ENCODE measurements around the gene INPP4A. TPM values are rescaled to one million over a fixed set of nuclear protein-coding genes. Genes with fewer than 3 reads are reported as not detected.
A peak's percentile ranks its signal among the peaks of the same experiment; 100 is the strongest.

INPP4A gene
- total and polyA plus RNA-seq, 2 experiments from 2014 or later = 7.9 to 13.1 TPM

- 80% methylated on average over 8 of the region's 8 CpGs for WGBS (ENCODE audit: low lambda C conversion rate, missing lambda C conversion rate)
- peak overlapping the region; percentile 26 for H3K27ac ChIP-seq
- TF ChIP-seq EZH2phosphoT487 (IDR thresholded peaks at IDR 0.05; ENCODE audit: low read depth, severe bottlenecking, unreplicated experiment) (no peak), CTCF (IDR thresholded peaks at IDR 0.05; ENCODE audit: poor library complexity) (no peak), EZH2 (IDR thresholded peaks at IDR 0.05; ENCODE audit: borderline replicate concordance) (no peak)
These were observed 59.9 kb downstream of the INPP4A start for GRCh38 chr2:98504381-98505109.

GRCh38 chr2:98505311-98505808, 60.7 kb downstream of the INPP4A start:
- Histone ChIP-seq H3K36me3 (replicated peaks; ENCODE audit: insufficient read depth, low read depth) (no peaks in the 10 kb centered on the region), H3K9me3 (ENCODE audit: low read depth) (no peaks in the 10 kb centered on the region), H3K27me3 (no peaks in the 10 kb centered on the region), H3K4me1 (ENCODE audit: insufficient read depth) (no peaks in the 10 kb centered on the region), H3K4me2 (no peak overlapping the region), H3K79me2 (peaks cover 12% of the 10 kb centered on the region), H3K4me3 (no peak overlapping the region), H3K9me2 (replicated peaks; ENCODE audit: insufficient read depth) (no peaks in the 10 kb centered on the region), H4K20me1 (ENCODE audit: insufficient read depth, poor library complexity, severe bottlenecking) (no peaks in the 10 kb centered on the region), H2AFZ (no peak overlapping the region), H3K27ac (peak overlapping the region; percentile 26)
- no peak for TF ChIP-seq CTCF (IDR thresholded peaks at IDR 0.05; ENCODE audit: poor library complexity)
- no peak for TF ChIP-seq EZH2phosphoT487 (IDR thresholded peaks at IDR 0.05; ENCODE audit: low read depth, severe bottlenecking, unreplicated experiment)
- TF ChIP-seq EZH2 (IDR thresholded peaks at IDR 0.05; ENCODE audit: borderline replicate concordance) = no peak
- 68% methylated on average over 7 of the region's 7 CpGs for WGBS (ENCODE audit: low lambda C conversion rate, missing lambda C conversion rate)
- DNase-seq (ENCODE audit: low spot score) = no peak

More at GRCh38 chr2:98504381-98505109, 59.9 kb downstream of the INPP4A start:
- H3K9me3 ChIP-seq (ENCODE audit: low read depth) = no peaks in the 10 kb centered on the region
- H3K27me3 ChIP-seq = no peaks in the 10 kb centered on the region
- H3K4me1 ChIP-seq (ENCODE audit: insufficient read depth) = no peaks in the 10 kb centered on the region
- no peak for DNase-seq (ENCODE audit: low spot score)
- H3K9me2 ChIP-seq (replicated peaks; ENCODE audit: insufficient read depth) = no peaks in the 10 kb centered on the region
- H3K79me2 ChIP-seq = peaks cover 12% of the 10 kb centered on the region
- no peaks in the 10 kb centered on the region for H4K20me1 ChIP-seq (ENCODE audit: insufficient read depth, poor library complexity, severe bottlenecking)
- no peak overlapping the region for H2AFZ ChIP-seq
- H3K36me3 ChIP-seq (replicated peaks; ENCODE audit: insufficient read depth, low read depth) = no peaks in the 10 kb centered on the region
- H3K4me2 ChIP-seq = no peak overlapping the region
- no peak overlapping the region for H3K4me3 ChIP-seq

GRCh38 chr2:98505971-98506664, 61.5 kb downstream of the INPP4A start:
- H3K27me3 ChIP-seq = no peaks in the 10 kb centered on the region
- WGBS (ENCODE audit: low lambda C conversion rate, missing lambda C conversion rate) = 94% methylated on average over 7 of the region's 7 CpGs
- H2AFZ ChIP-seq = no peak overlapping the region
- H3K79me2 ChIP-seq = peaks cover 12% of the 10 kb centered on the region
- H3K4me1 ChIP-seq (ENCODE audit: insufficient read depth) = no peaks in the 10 kb centered on the region
- H3K4me2 ChIP-seq = no peak overlapping the region
- no peak overlapping the region for H3K27ac ChIP-seq
- no peaks in the 10 kb centered on the region for H3K9me2 ChIP-seq (replicated peaks; ENCODE audit: insufficient read depth)
- no peaks in the 10 kb centered on the region for H3K36me3 ChIP-seq (replicated peaks; ENCODE audit: insufficient read depth, low read depth)
- TF ChIP-seq CTCF (IDR thresholded peaks at IDR 0.05; ENCODE audit: poor library complexity) (no peak), EZH2 (IDR thresholded peaks at IDR 0.05; ENCODE audit: borderline replicate concordance) (no peak), EZH2phosphoT487 (IDR thresholded peaks at IDR 0.05; ENCODE audit: low read depth, severe bottlenecking, unreplicated experiment) (no peak)
- no peaks in the 10 kb centered on the region for H3K9me3 ChIP-seq (ENCODE audit: low read depth)
- no peaks in the 10 kb centered on the region for H4K20me1 ChIP-seq (ENCODE audit: insufficient read depth, poor library complexity, severe bottlenecking)
- DNase-seq (ENCODE audit: low spot score) = no peak
- H3K4me3 ChIP-seq = no peak overlapping the region

Measured in hepatocyte (in vitro differentiated cells).